Endothelial cell of umbilical vein (primary cell): ENCODE data around the gene ATG10. TPM values are rescaled to one million over a fixed set of nuclear protein-coding genes. Genes with fewer than 3 reads are reported as not detected.

Source experiments
- BruUV-seq: library from RNA; stranded (reverse); fragments of 400-500 nt; replicated peaks from 2 replicates; lab custom pipeline; 2021; lab: Mats Ljungman, UMichigan
- CTCF ChIA-PET: fragments of 300-600, 350-600 bp; sonication (Branson Sonifier 250); formaldehyde crosslinking; loops from one replicate; lab custom pipeline; 2021; ENCODE audit warnings: antibody characterized with exemption, inconsistent platforms; lab: Charles Lee
- POLR2A ChIA-PET: fragments of 300-600, 350-600 bp; sonication (Branson Sonifier 250); formaldehyde crosslinking; loops from one replicate; lab custom pipeline; 2021; ENCODE audit warnings: antibody characterized with exemption, inconsistent platforms; lab: Charles Lee
- DNase-seq: peaks from one replicate; pipeline ENCODE4 v3.0.0-alpha.2; 2011; ENCODE audit warnings: low read depth, low spot score
- FAIRE-seq: peaks from 2 replicates; lab custom pipeline; 2011; peaks lifted over from hg19 to GRCh38; lab: Jason Lieb, UNC
- H2AFZ ChIP-seq: 2 replicates; pipeline ENCODE4 v1.6.0; 2012; ENCODE audit warnings: low read depth, low read length, control low read depth, inconsistent platforms
- H3K27ac ChIP-seq: 2 replicates; pipeline ENCODE4 v1.5.1; 2011; ENCODE audit warnings: low read depth, mild to moderate bottlenecking, control low read depth, low read length, moderate library complexity; ENCODE audit not compliant: insufficient read depth
- H3K27me3 ChIP-seq, 2 experiments: 2 replicates each; pipeline versions ENCODE4 v1.6.0 to v1.6.1; 2011; ENCODE audit warnings: low read length in 2 of 2, mixed read lengths in 1 of 2; ENCODE audit not compliant: control insufficient read depth in 2 of 2, insufficient read depth in 2 of 2
- H3K36me3 ChIP-seq, 2 experiments: 2 replicates in 1 of 2; 3 replicates in 1 of 2; pipeline ENCODE4 v1.5.1; 2011; ENCODE audit warnings: low read length in 2 of 2, mild to moderate bottlenecking in 1 of 2, moderate library complexity in 1 of 2; ENCODE audit not compliant: control insufficient read depth in 2 of 2, insufficient read depth in 2 of 2; ENCODE audit errors: extremely low read depth in 1 of 2
- H3K4me1 ChIP-seq: 3 replicates; pipeline ENCODE4 v1.5.1; 2011; ENCODE audit warnings: mild to moderate bottlenecking, low read length; ENCODE audit not compliant: control insufficient read depth, insufficient read depth; ENCODE audit errors: extremely low read depth
- H3K4me2 ChIP-seq: 2 replicates; pipeline ENCODE4 v1.6.1; 2011; ENCODE audit warnings: low read length, control low read depth, mixed read lengths; ENCODE audit not compliant: insufficient read depth
- H3K4me3 ChIP-seq, 3 experiments: fragments of 200-600 bp in 1 of 3; sonication (generic), shearing (Covaris generic) in 1 of 3; replicated peaks in 1 of 3; 2 replicates each; pipeline ENCODE4 v1.5.1; 2011 to 2016; ENCODE audit warnings: control low read depth in 3 of 3, low read length in 3 of 3, mild to moderate bottlenecking in 2 of 3, inconsistent platforms in 1 of 3, low read depth in 1 of 3, moderate library complexity in 1 of 3; ENCODE audit not compliant: insufficient read depth in 1 of 3
- H3K79me2 ChIP-seq: 2 replicates; pipeline ENCODE4 v1.6.0; 2012; ENCODE audit warnings: low read length, inconsistent platforms; ENCODE audit not compliant: control insufficient read depth, insufficient read depth
- H3K9ac ChIP-seq: replicated peaks from 2 replicates; pipeline ENCODE3; 2011; ENCODE audit warnings: low read length, control low read depth; ENCODE audit not compliant: insufficient read depth; ENCODE audit errors: extremely low read depth
- H3K9me1 ChIP-seq: replicated peaks from 3 replicates; pipeline ENCODE4 v1.6.0; 2011; ENCODE audit warnings: mild to moderate bottlenecking, low read length; ENCODE audit not compliant: control insufficient read depth, insufficient read depth; ENCODE audit errors: extremely low read depth
- H3K9me3 ChIP-seq: replicated peaks from 2 replicates; pipeline ENCODE4 v1.5.1; 2012; ENCODE audit warnings: low read length, inconsistent platforms; ENCODE audit not compliant: control insufficient read depth, insufficient read depth
- H4K20me1 ChIP-seq: replicated peaks from 2 replicates; pipeline ENCODE3; 2011; ENCODE audit warnings: mild to moderate bottlenecking, low read length; ENCODE audit not compliant: control insufficient read depth, insufficient read depth; ENCODE audit errors: extremely low read depth
- EZH2 ChIP-seq: IDR thresholded peaks from 2 replicates; pipeline ENCODE4 v1.6.1; 2012; ENCODE audit warnings: borderline replicate concordance, low read depth, mild to moderate bottlenecking, moderate library complexity, low read length, inconsistent platforms; ENCODE audit not compliant: severe bottlenecking
- FOS ChIP-seq: IDR thresholded peaks from 2 replicates; pipeline ENCODE4 v1.6.1; 2011; ENCODE audit warnings: mild to moderate bottlenecking, low read length, moderate library complexity, borderline replicate concordance; ENCODE audit not compliant: insufficient read depth
- GATA2 ChIP-seq: IDR thresholded peaks from 2 replicates; pipeline ENCODE4 v1.7.0; 2011; ENCODE audit warnings: low read depth, mild to moderate bottlenecking, moderate library complexity, mixed read lengths, low read length; ENCODE audit not compliant: insufficient read length, insufficient read depth
- JUN ChIP-seq: IDR thresholded peaks from 2 replicates; pipeline ENCODE4 v1.6.1; 2011; ENCODE audit warnings: borderline replicate concordance, low read depth; ENCODE audit not compliant: insufficient read length, insufficient read depth
- MYC ChIP-seq: IDR thresholded peaks from one replicate; pipeline ENCODE4 v1.6.1; 2011; ENCODE audit warnings: mild to moderate bottlenecking, low read depth, low read length
- POLR2A ChIP-seq: IDR thresholded peaks from 2 replicates; pipeline ENCODE4 v1.6.1; 2012; ENCODE audit warnings: low read depth, mild to moderate bottlenecking, control low read depth, low read length
- POLR2AphosphoS5 ChIP-seq: IDR thresholded peaks from 2 replicates; pipeline ENCODE4 v1.6.1; 2012; ENCODE audit warnings: low read depth, mild to moderate bottlenecking, control low read depth, low read length, moderate library complexity; ENCODE audit not compliant: insufficient read depth
- dilution Hi-C: fragments of 300-500 bp; cut with MboI; formaldehyde crosslinking; loops from one replicate; pipeline ENCODE4 v1.15.0; 2019; ENCODE audit warnings: low sequenced_read_pairs; ENCODE audit not compliant: extremely low pct_ligation_motif_present
- intact Hi-C: fragments of 100-400 bp; cut with micrococcal nuclease; formaldehyde crosslinking; loops from one replicate; pipeline ENCODE4 v1.10.0; 2022
- polyA plus RNA-seq, 4 experiments: library from polyadenylated mRNA; depleted of rRNA in 3 of 4; stranded (reverse) in 3 of 4; unstranded in 1 of 4; fragments of >200 nt; gene quantifications; 2 replicates each; pipeline versions ENCODE4 v1.2.1 to v1.2.3, GENCODE V29; 2011 to 2012; ENCODE audit warnings: missing spikeins in 1 of 4
- total RNA-seq: library from RNA; stranded (reverse); gene quantifications from 2 replicates; pipeline ENCODE4 v1.2.3, GENCODE V29; 2021
- TF ChIP-seq, protein P1 (sequence below), 2 donors: IDR thresholded peaks; 1 replicate in 1 of 2; 2 replicates in 1 of 2; pipeline ENCODE4 v1.5.1; 2011; ENCODE audit warnings: low read length in 2 of 2, mild to moderate bottlenecking in 2 of 2, moderate library complexity in 2 of 2, control low read depth in 1 of 2, inconsistent platforms in 1 of 2, low read depth in 1 of 2; ENCODE audit not compliant: insufficient read depth in 1 of 2; ENCODE audit errors: extremely low read depth in 1 of 2
- TF ChIP-seq, protein P2 (sequence below): IDR thresholded peaks from 2 replicates; pipeline ENCODE4 v1.6.1; 2011; ENCODE audit not compliant: insufficient read depth, insufficient read length

ATG10 gene
- total and polyA plus RNA-seq, 2 donors (not counting 3 experiments of a cell fraction or from before 2014, with no cell fraction given), result 1.6 to 3.9 TPM

DNA sequence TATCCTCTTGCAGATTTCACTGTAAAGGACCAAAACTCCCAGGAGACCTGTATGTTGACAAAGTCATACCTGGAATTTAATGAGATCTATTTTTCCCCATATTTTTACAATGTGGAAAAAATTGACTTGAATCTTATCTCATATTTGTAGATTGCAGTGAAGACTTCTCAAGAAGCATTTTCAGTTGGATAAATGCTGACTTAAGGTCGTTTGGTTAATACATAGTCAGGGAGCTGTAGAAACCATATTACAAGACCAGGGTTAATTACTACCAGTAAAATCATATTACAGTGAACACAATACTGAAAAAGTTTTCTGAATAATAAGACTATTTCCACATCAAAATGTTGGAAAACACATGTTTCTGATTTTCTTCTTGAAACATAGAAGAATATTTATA is 119.8 kb downstream of the ATG10 start:
- H3K4me2 ChIP-seq, result no peak overlapping the region
- TF ChIP-seq JUN (no peak), MYC (no peak), POLR2A (no peak), FOS (no peak), GATA2 (no peak), EZH2 (no peak), POLR2AphosphoS5 (no peak)
- TF ChIP-seq, protein P1, sequence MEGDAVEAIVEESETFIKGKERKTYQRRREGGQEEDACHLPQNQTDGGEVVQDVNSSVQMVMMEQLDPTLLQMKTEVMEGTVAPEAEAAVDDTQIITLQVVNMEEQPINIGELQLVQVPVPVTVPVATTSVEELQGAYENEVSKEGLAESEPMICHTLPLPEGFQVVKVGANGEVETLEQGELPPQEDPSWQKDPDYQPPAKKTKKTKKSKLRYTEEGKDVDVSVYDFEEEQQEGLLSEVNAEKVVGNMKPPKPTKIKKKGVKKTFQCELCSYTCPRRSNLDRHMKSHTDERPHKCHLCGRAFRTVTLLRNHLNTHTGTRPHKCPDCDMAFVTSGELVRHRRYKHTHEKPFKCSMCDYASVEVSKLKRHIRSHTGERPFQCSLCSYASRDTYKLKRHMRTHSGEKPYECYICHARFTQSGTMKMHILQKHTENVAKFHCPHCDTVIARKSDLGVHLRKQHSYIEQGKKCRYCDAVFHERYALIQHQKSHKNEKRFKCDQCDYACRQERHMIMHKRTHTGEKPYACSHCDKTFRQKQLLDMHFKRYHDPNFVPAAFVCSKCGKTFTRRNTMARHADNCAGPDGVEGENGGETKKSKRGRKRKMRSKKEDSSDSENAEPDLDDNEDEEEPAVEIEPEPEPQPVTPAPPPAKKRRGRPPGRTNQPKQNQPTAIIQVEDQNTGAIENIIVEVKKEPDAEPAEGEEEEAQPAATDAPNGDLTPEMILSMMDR (IDR thresholded peaks at IDR 0.05; ENCODE audit: extremely low read depth in 1 of 2, insufficient read depth in 1 of 2, low read depth in 1 of 2, low read length in 2 of 2), result no peak
- TF ChIP-seq, protein P2, sequence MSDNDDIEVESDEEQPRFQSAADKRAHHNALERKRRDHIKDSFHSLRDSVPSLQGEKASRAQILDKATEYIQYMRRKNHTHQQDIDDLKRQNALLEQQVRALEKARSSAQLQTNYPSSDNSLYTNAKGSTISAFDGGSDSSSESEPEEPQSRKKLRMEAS, result no peak
- H3K4me1 ChIP-seq, result no peaks in the 10 kb centered on the region
- H3K9me3 ChIP-seq, result no peaks in the 10 kb centered on the region
- H2AFZ ChIP-seq, result no peak overlapping the region
- no peak overlapping the region for H3K9ac ChIP-seq
- H3K27ac ChIP-seq, result no peak overlapping the region
- H3K36me3 ChIP-seq, result no peaks in the 10 kb centered on the region
- H3K27me3 ChIP-seq, result no peaks in the 10 kb centered on the region
- H3K9me1 ChIP-seq, result no peaks in the 10 kb centered on the region
- H3K79me2 ChIP-seq, result no peaks in the 10 kb centered on the region
- no TSS peak for BruUV-seq
- no peaks in the 10 kb centered on the region for H4K20me1 ChIP-seq
- ChIA-PET POLR2A (no interaction called here), CTCF (interaction anchor here (1.4 to 1.5 kb wide), 2 partner anchors 14 to 15 kb away, joined by 3 to 4 read pairs; no protein-coding TSS in a partner anchor)
- DNase-seq (no peak), FAIRE-seq (no peak)
- intact Hi-C loops, result no loop called here
- dilution Hi-C loops, result no loop called here
- H3K4me3 ChIP-seq, result no peak overlapping the region
